ENCODE results near the gene FOXQ1. TPM values are rescaled to one million over a fixed set of nuclear protein-coding genes. Genes with fewer than 3 reads are reported as not detected.

Gene FOXQ1
- total RNA-seq, 1 donor from 2014 or later: 2.0 TPM

DNA sequence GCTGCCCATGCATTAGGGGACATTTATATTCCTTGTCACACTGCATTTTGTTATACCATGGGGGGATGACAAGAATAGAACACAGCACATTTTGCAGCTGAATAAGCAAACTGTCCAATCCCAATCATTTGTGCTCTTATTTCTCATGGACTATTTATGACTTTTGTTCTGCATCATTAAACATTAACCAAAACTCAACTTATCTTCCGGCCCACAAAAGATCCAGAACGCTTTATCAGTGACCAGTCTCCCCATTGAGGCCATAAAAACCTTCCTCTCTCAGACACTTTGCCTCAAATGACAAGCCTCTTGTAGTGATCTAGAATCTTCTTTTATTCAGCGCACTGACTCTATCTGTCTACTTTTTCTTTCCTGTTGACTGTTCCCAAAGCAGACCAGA, 28.4 kb upstream of the FOXQ1 start:
- no peak overlapping the region for H3K4me3 Mint-ChIP-seq (ENCODE audit: low read depth)
- H3K27me3 Mint-ChIP-seq: peaks cover 16% of the 10 kb centered on the region
- no peak for TF ChIP-seq CTCF (IDR thresholded peaks at IDR 0.05; ENCODE audit: unreplicated experiment)

GRCh38 chr6:1285556-1285955, 26.3 kb upstream of the FOXQ1 start:
- H3K9me3 Mint-ChIP-seq (ENCODE audit: low read depth): no peaks in the 10 kb centered on the region
- no peak overlapping the region for H3K27ac Mint-ChIP-seq
- no peak overlapping the region for H3K4me3 Mint-ChIP-seq (ENCODE audit: low read depth)
- peaks cover 14% of the 10 kb centered on the region for H3K27me3 Mint-ChIP-seq
- H3K36me3 Mint-ChIP-seq (ENCODE audit: insufficient read depth): no peaks in the 10 kb centered on the region
- no peak for TF ChIP-seq CTCF (IDR thresholded peaks at IDR 0.05; ENCODE audit: unreplicated experiment)
- no peak for DNase-seq (ENCODE audit: low spot score, unreplicated experiment)
- peaks cover 12% of the 10 kb centered on the region for H3K4me1 Mint-ChIP-seq (ENCODE audit: low read depth)

More for the DNA sequence above, 28.4 kb upstream of the FOXQ1 start:
- peaks cover 14% of the 10 kb centered on the region for H3K4me1 Mint-ChIP-seq (ENCODE audit: low read depth)
- DNase-seq (ENCODE audit: low spot score, unreplicated experiment): no peak
- no peaks in the 10 kb centered on the region for H3K36me3 Mint-ChIP-seq (ENCODE audit: insufficient read depth)
- H3K9me3 Mint-ChIP-seq (ENCODE audit: low read depth): no peaks in the 10 kb centered on the region
- H3K27ac Mint-ChIP-seq: no peak overlapping the region

GRCh38 chr6:1285956-1286355, 25.9 kb upstream of the FOXQ1 start:
- no peak overlapping the region for H3K27ac Mint-ChIP-seq
- H3K27me3 Mint-ChIP-seq: peaks cover 12% of the 10 kb centered on the region
- DNase-seq (ENCODE audit: low spot score, unreplicated experiment): no peak
- H3K4me1 Mint-ChIP-seq (ENCODE audit: low read depth): peaks cover 10% of the 10 kb centered on the region
- no peaks in the 10 kb centered on the region for H3K36me3 Mint-ChIP-seq (ENCODE audit: insufficient read depth)
- no peak overlapping the region for H3K4me3 Mint-ChIP-seq (ENCODE audit: low read depth)
- TF ChIP-seq CTCF (IDR thresholded peaks at IDR 0.05; ENCODE audit: unreplicated experiment): no peak
- no peaks in the 10 kb centered on the region for H3K9me3 Mint-ChIP-seq (ENCODE audit: low read depth)

DNA sequence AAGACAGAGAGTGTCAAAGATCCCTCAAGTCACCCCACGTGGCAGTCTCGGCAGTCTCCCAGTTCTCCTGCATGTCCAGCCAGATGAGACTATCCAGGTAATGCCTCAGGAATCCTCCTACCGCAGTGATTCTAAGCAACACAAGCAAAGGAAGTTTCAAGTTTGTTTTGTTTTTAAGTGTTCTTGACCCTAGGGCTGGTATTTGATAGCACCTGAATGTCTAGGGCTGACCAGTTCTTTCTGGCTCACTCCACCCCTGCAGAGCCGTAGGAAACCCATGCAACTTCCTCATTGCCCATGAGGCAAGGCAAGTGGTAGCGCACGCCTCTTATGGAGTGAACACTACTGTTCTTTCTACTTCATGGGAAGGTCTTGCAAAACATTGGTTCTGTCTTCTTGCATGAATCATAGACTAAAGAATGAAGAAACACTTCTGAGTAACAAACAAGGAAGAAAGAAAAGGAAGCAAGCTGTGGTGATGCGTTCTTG, 24.8 kb upstream of the FOXQ1 start:
- peaks cover 7% of the 10 kb centered on the region for H3K4me1 Mint-ChIP-seq (ENCODE audit: low read depth)
- H3K27ac Mint-ChIP-seq: no peak overlapping the region
- no peaks in the 10 kb centered on the region for H3K9me3 Mint-ChIP-seq (ENCODE audit: low read depth)
- TF ChIP-seq CTCF (IDR thresholded peaks at IDR 0.05; ENCODE audit: unreplicated experiment): no peak
- peaks cover 5% of the 10 kb centered on the region for H3K27me3 Mint-ChIP-seq
- H3K36me3 Mint-ChIP-seq (ENCODE audit: insufficient read depth): no peaks in the 10 kb centered on the region
- no peak overlapping the region for H3K4me3 Mint-ChIP-seq (ENCODE audit: low read depth)
- no peak for DNase-seq (ENCODE audit: low spot score, unreplicated experiment)

DNA sequence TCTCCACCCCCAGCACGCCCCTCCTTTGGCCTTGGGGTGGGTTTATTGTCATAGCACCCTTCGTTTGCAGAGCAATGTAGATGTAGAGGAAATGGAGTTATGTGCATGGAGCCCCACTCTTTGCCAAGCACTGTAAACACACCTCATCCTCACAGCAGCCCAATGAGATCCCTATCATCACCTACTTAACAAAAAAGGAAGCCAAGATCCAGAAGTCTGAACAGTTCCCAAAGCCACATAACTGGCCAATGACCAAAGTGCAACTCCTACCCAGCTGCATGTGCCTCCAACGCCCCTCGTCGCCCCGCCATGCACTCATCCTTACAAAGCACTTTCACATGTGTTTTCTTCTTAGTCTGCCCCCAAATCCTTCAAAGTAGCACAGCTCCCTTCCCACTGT, 21.8 kb upstream of the FOXQ1 start:
- H3K27me3 Mint-ChIP-seq: peaks cover 12% of the 10 kb centered on the region

More for the DNA sequence above, 21.8 kb upstream of the FOXQ1 start:
- TF ChIP-seq CTCF (IDR thresholded peaks at IDR 0.05; ENCODE audit: unreplicated experiment): no peak
- Mint-ChIP-seq H3K4me3 (ENCODE audit: low read depth) (no peak overlapping the region), H3K36me3 (ENCODE audit: insufficient read depth) (no peaks in the 10 kb centered on the region), H3K9me3 (ENCODE audit: low read depth) (peaks cover 5% of the 10 kb centered on the region), H3K4me1 (ENCODE audit: low read depth) (no peaks in the 10 kb centered on the region), H3K27ac (no peak overlapping the region)
- no peak for DNase-seq (ENCODE audit: low spot score, unreplicated experiment)
